Right lobe of liver (tissue), 6 donors: ENCODE data around the gene UNC5B. TPM values are rescaled to one million over a fixed set of nuclear protein-coding genes. Genes with fewer than 3 reads are reported as not detected.
A peak's percentile ranks its signal among the peaks of the same experiment; 100 is the strongest.

Experiments
- ATAC-seq, 4 donors: fragments of 200-7000 bp; cut with Tn5 transposase; one replicate each; pipeline ENCODE4 v1.9.1; 2020; ENCODE audit warnings: mild to moderate bottlenecking in 4 of 4, moderate library complexity in 4 of 4
- DNase-seq, 3 donors: peaks; one replicate each; pipeline ENCODE4 v3.0.0-alpha.2; 2020
- H3K27ac ChIP-seq, 3 donors: fragments of 200-600 bp; one replicate each; pipeline ENCODE4 v1.8.0; 2022
- H3K27me3 ChIP-seq, 2 donors: fragments of 200-600 bp; one replicate each; pipeline ENCODE4 v1.8.0; 2022
- H3K36me3 ChIP-seq, 4 donors: fragments of 200-600 bp; sonication (generic) in 1 of 4; one replicate each; pipeline versions ENCODE4 v1.5.1 to v1.8.0; 2017 to 2022; ENCODE audit warnings: control low read depth in 1 of 4
- H3K4me1 ChIP-seq, 4 donors: fragments of 200-600 bp; sonication (generic) in 1 of 4; one replicate each; pipeline versions ENCODE4 v1.5.1 to v1.8.0; 2017 to 2022; ENCODE audit warnings: control low read depth in 1 of 4
- H3K4me3 ChIP-seq, 3 donors: fragments of 200-600 bp; one replicate each; pipeline ENCODE4 v1.8.0; 2022
- H3K9me3 ChIP-seq, 4 donors: fragments of 200-600 bp; sonication (generic) in 1 of 4; one replicate each; pipeline versions ENCODE4 v1.5.1 to v1.8.0; 2017 to 2022; ENCODE audit warnings: control low read depth in 1 of 4
- POLR2A ChIP-seq: fragments of 450-650 bp; IDR thresholded peaks from one replicate; pipeline ENCODE4 v1.6.1; 2017; ENCODE audit warnings: antibody characterized with exemption, mild to moderate bottlenecking
- WGBS: methylation state at CpG from one replicate; pipeline ENCODE4 v1.1.6; 2018; ENCODE audit warnings: low coverage, low lambda C conversion rate; ENCODE audit not compliant: insufficient coverage; ENCODE audit errors: missing lambda C conversion rate; 5-methylcytosine and 5-hydroxymethylcytosine counted together
- intact Hi-C, 2 donors: fragments of 100-400 bp; cut with DNase I; formaldehyde crosslinking; loops; one replicate each; pipeline versions ENCODE4 v1.11.2 to v1.14.1; 2022
- total RNA-seq, 6 experiments: library from RNA; depleted of rRNA in 2 of 6; stranded (reverse); fragments of >200 nt in 2 of 6; fragmentation: NEBNext Ultra II Directional in 3 of 6; extraction: Animal tissue kit (Norgen Biotek cat#: 25700) in 3 of 6; gene quantifications; one replicate each; pipeline versions ENCODE4 v1.1.0 to v1.2.4, GENCODE V29; 2016 to 2023
- TF ChIP-seq, protein P1 (sequence below), 4 donors: fragments of 200-600 bp in 3 of 4; fragments of 450-650 bp in 1 of 4; IDR thresholded peaks; one replicate each; pipeline versions ENCODE4 v1.5.1 to v1.8.0; 2016 to 2022; ENCODE audit warnings: antibody characterized with exemption in 4 of 4, mild to moderate bottlenecking in 2 of 4
- donor health status: DM: no; HTN: yes; CAD: no.
- donor health status: DM: no; HTN: no; CAD: no.
- donor health status: DM: no; HTN: no; CAD: no.
- donor health status: DM: no; HTN: yes; CAD: no.
- donor health status: DM: no; HTN: yes; CAD: no.

Gene UNC5B
- total RNA-seq, 6 experiments from 2014 or later: 1.0 to 6.2 (median 2.1) TPM

DNA sequence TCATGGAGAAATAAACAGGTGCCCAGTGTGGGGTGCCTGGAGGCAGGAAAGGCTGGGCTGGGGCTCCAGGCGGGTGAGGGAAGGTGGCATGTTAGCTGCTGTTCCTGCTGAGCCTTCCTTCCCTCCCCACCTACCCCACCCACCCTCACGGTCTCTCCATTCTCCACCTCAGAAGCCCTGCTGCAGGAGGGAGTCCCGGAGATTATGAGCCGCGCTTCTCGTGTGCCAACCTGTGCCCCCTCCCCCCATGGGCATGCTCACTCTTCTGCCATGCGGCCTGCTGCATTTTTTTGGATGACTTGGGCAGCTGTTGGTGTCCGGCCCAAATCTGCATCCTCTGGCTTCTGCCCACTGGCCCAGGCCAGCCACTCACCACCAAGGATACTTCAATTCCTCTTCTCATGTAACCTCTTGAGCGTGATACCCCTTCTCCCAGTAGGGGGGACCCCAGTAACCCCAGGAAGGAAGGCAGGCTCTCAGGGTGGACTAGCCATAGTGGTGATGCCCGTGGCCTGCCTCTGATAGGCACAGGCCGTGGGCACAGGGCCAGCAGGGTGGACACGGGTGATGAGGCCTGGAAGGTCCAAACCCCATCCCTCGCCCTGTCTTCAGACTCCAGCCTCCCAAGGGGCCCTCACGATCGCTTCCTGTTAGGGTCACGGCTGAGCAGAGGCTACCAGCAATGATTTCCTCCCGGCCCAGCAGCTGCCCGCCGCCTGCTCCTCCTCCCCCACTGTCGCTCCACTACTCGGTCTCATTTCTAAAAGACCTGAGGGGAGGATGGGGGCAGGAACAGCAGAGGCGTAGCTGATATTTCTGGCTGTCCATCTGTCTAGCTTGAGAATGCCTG, 27.8 kb downstream of the UNC5B start:
- intact Hi-C loops: no loop called here
- Histone ChIP-seq H3K27ac (no peak overlapping the region), H3K4me1 (no peaks in the 10 kb centered on the region)

GRCh38 chr10:71241114-71241829, 28.9 kb downstream of the UNC5B start:
- DNase-seq (no peak), ATAC-seq (no peak)
- no peaks in the 10 kb centered on the region for H3K36me3 ChIP-seq
- no peaks in the 10 kb centered on the region for H3K9me3 ChIP-seq
- intact Hi-C loops: no loop called here
- 74% methylated on average over 4 of the region's 11 CpGs for WGBS
- H3K27me3 ChIP-seq: no peaks in the 10 kb centered on the region
- H3K27ac ChIP-seq: no peak overlapping the region
- no peaks in the 10 kb centered on the region for H3K4me1 ChIP-seq
- H3K4me3 ChIP-seq: no peak overlapping the region
- no peak for TF ChIP-seq POLR2A
- TF ChIP-seq, protein P1, sequence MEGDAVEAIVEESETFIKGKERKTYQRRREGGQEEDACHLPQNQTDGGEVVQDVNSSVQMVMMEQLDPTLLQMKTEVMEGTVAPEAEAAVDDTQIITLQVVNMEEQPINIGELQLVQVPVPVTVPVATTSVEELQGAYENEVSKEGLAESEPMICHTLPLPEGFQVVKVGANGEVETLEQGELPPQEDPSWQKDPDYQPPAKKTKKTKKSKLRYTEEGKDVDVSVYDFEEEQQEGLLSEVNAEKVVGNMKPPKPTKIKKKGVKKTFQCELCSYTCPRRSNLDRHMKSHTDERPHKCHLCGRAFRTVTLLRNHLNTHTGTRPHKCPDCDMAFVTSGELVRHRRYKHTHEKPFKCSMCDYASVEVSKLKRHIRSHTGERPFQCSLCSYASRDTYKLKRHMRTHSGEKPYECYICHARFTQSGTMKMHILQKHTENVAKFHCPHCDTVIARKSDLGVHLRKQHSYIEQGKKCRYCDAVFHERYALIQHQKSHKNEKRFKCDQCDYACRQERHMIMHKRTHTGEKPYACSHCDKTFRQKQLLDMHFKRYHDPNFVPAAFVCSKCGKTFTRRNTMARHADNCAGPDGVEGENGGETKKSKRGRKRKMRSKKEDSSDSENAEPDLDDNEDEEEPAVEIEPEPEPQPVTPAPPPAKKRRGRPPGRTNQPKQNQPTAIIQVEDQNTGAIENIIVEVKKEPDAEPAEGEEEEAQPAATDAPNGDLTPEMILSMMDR (IDR thresholded peaks at IDR 0.05): no peak

More for the DNA sequence above, 27.8 kb downstream of the UNC5B start:
- Histone ChIP-seq H3K36me3 (no peaks in the 10 kb centered on the region), H3K9me3 (no peaks in the 10 kb centered on the region), H3K27me3 (no peaks in the 10 kb centered on the region), H3K4me3 (no peak overlapping the region)
- WGBS: 65% methylated on average over 18 of the region's 22 CpGs
- ATAC-seq: peak; percentile 9 to 55 (median 31)
- no peak for TF ChIP-seq POLR2A
- TF ChIP-seq, protein P1 (IDR thresholded peaks at IDR 0.05): no peak
- DNase-seq: no peak

DNA sequence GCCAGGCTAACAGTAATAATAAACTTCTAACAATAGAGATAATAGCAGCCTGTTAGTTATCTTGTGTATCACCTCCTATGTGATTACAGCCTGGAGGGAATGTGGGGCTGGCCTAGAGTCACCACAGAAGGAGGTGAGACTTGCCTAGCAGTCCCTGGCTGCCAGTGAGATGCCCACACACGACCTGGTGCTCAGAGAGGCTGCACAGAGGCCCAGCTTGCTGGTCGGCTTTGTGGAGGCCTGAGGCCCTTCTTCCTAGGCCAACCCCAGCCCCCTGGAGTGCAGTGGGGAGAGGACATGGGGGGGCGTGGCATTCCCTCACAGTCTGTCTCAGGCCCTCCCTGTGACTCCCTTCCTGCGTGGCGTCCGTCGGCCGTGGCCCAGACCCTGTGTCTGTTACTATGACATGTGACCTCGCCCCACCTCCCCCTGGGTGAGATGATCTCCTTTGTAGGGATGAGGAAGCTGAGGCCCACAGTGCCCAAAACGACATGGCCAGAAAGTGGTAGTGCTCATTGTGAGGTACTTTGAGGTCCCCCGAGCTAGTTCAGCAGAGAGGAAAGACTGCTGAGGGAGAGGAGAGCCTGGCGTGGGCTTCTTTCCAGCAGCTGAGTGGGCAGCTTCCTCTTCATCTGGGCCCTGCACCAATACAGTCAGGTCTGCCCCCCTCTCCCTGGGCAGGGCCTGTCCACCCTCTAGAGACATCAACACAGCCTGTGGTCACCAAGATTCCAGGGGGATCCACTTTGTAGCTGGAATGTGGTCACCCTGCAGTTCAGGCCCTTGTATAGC, 29.7 kb downstream of the UNC5B start:
- Histone ChIP-seq H3K4me3 (no peak overlapping the region), H3K9me3 (no peaks in the 10 kb centered on the region), H3K4me1 (peaks cover 0 to 6% (median 0%) of the 10 kb centered on the region in 4 donors), H3K36me3 (no peaks in the 10 kb centered on the region), H3K27ac (no peak overlapping the region), H3K27me3 (no peaks in the 10 kb centered on the region)
- 37% methylated on average over 7 of the region's 12 CpGs for WGBS
- peak; percentile 19 to 36 (median 29) for ATAC-seq
- no peak for TF ChIP-seq POLR2A
- TF ChIP-seq, protein P1 (IDR thresholded peaks at IDR 0.05): no peak
- intact Hi-C loops: no loop called here
- DNase-seq: peak in 1 of 3 donors; percentile 57

GRCh38 chr10:71242622-71243009, 30.2 kb downstream of the UNC5B start:
- DNase-seq (no peak), ATAC-seq (no peak)
- Histone ChIP-seq H3K9me3 (no peaks in the 10 kb centered on the region), H3K36me3 (no peaks in the 10 kb centered on the region), H3K4me1 (peaks cover 0 to 12% (median 0%) of the 10 kb centered on the region in 4 donors), H3K4me3 (no peak overlapping the region), H3K27ac (no peak overlapping the region), H3K27me3 (no peaks in the 10 kb centered on the region)
- intact Hi-C loops: no loop called here
- 92% methylated on average over 7 of the region's 13 CpGs for WGBS
- TF ChIP-seq POLR2A: no peak
